ENCODE results near the gene CLRN2. TPM values are rescaled to one million over a fixed set of nuclear protein-coding genes. Genes with fewer than 3 reads are reported as not detected.

CLRN2 gene
- total RNA-seq, 3 donors from 2014 or later (not counting 1 experiment from before 2014, with no cell fraction given): not detected

DNA sequence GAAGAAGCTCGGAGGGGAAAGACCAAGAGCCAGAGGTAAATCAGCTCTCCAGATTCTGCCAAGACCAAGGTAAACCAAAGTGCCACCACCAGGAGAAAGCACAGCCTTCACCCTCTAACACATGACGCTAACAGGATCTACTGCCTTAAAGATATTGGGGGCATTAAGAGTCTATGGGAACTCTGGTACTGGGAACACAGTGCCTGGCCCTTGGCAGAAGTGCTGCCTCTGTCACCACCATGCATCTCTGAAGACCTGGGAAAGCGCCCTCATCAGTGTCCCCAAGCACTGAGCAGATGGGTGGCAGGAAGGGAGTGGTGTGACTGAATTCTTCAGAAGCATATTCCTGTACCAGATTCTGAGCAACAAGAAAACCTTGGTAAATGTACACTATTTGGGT, 4.4 kb upstream of the CLRN2 start:
- Mint-ChIP-seq H3K27me3 (ENCODE audit: low read depth in 2 of 2) (peaks cover 0 to 13% of the 10 kb centered on the region in 2 donors), H3K27ac (no peak overlapping the region), H3K9me3 (no peaks in the 10 kb centered on the region), H3K4me1 (peaks cover 30 to 31% of the 10 kb centered on the region in 2 donors), H3K4me3 (peak overlapping the region; percentile 97), H3K36me3 (no peaks in the 10 kb centered on the region)
- 90% methylated on average over 2 of the region's 3 CpGs for WGBS (ENCODE audit: insufficient coverage)
- DNase-seq (no peak), ATAC-seq (no peak)
- peaks cover 3% of the 10 kb centered on the region for H3K36me3 ChIP-seq (ENCODE audit: control insufficient read depth, insufficient read depth, low read length)
- H3K4me3 ChIP-seq (ENCODE audit: low read length): no peak overlapping the region
- intact Hi-C loops (cut with micrococcal nuclease): no loop called here
- no peak for TF ChIP-seq CTCF (IDR thresholded peaks at IDR 0.05)
- no peak overlapping the region for H3K27ac ChIP-seq (ENCODE audit: low read length)
- no peaks in the 10 kb centered on the region for H3K9me3 ChIP-seq (ENCODE audit: control insufficient read depth, insufficient read depth, low read length)
- no peaks in the 10 kb centered on the region for H3K27me3 ChIP-seq (ENCODE audit: control insufficient read depth, insufficient read depth, low read length)
- H3K4me1 ChIP-seq (ENCODE audit: control insufficient read depth, insufficient read depth, low read length): peaks cover 12% of the 10 kb centered on the region

DNA sequence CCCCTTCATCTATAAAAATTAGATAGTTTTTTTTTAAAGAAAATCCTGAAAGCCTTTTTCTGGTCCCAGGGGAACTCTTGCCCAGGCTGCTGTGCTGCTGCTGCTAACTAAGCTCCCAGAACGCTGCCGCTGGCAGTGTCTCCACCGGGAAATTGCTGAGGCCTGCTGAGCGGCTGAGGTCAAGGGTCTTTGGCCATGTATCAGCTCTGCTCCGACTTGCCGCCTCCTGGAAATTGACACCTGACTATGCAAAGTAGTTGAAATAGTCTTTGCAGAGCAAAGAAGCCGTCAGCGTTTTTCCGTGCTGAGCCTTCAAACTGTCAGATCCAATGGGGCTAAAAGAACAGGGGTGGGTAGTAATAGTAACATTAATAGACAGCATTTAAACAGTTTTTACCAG, 3.9 kb upstream of the CLRN2 start:
- Mint-ChIP-seq H3K27ac (peak overlapping the region; percentile 38 to 39), H3K4me3 (peak overlapping the region; percentile 97), H3K4me1 (peaks cover 30 to 31% of the 10 kb centered on the region in 2 donors), H3K27me3 (ENCODE audit: low read depth in 2 of 2) (peaks cover 0 to 14% of the 10 kb centered on the region in 2 donors), H3K9me3 (no peaks in the 10 kb centered on the region), H3K36me3 (no peaks in the 10 kb centered on the region)
- Histone ChIP-seq H3K27ac (ENCODE audit: low read length) (no peak overlapping the region), H3K36me3 (ENCODE audit: control insufficient read depth, insufficient read depth, low read length) (peaks cover 3% of the 10 kb centered on the region), H3K4me1 (ENCODE audit: control insufficient read depth, insufficient read depth, low read length) (peaks cover 12% of the 10 kb centered on the region), H3K4me3 (ENCODE audit: low read length) (peak overlapping the region; percentile 62), H3K9me3 (ENCODE audit: control insufficient read depth, insufficient read depth, low read length) (no peaks in the 10 kb centered on the region), H3K27me3 (ENCODE audit: control insufficient read depth, insufficient read depth, low read length) (no peaks in the 10 kb centered on the region)
- ATAC-seq (no peak), DNase-seq (no peak)
- no peak for TF ChIP-seq CTCF (IDR thresholded peaks at IDR 0.05)
- intact Hi-C loops (cut with micrococcal nuclease): no loop called here
- 58% methylated on average over 9 of the region's 9 CpGs for WGBS (ENCODE audit: insufficient coverage)

GRCh38 chr4:17511509-17511949, 3.4 kb upstream of the CLRN2 start:
- Mint-ChIP-seq H3K27ac (peak overlapping the region; percentile 38 to 39), H3K27me3 (ENCODE audit: low read depth in 2 of 2) (peaks cover 0 to 15% of the 10 kb centered on the region in 2 donors), H3K9me3 (no peaks in the 10 kb centered on the region), H3K4me1 (peaks cover 30 to 31% of the 10 kb centered on the region in 2 donors), H3K4me3 (peak overlapping the region; percentile 97), H3K36me3 (no peaks in the 10 kb centered on the region)
- peak overlapping the region; percentile 62 for H3K4me3 ChIP-seq (ENCODE audit: low read length)
- H3K9me3 ChIP-seq (ENCODE audit: control insufficient read depth, insufficient read depth, low read length): no peaks in the 10 kb centered on the region
- peaks cover 12% of the 10 kb centered on the region for H3K4me1 ChIP-seq (ENCODE audit: control insufficient read depth, insufficient read depth, low read length)
- H3K27ac ChIP-seq (ENCODE audit: low read length): no peak overlapping the region
- TF ChIP-seq CTCF (IDR thresholded peaks at IDR 0.05): no peak
- 1% methylated on average over 32 of the region's 32 CpGs for WGBS (ENCODE audit: insufficient coverage)
- H3K36me3 ChIP-seq (ENCODE audit: control insufficient read depth, insufficient read depth, low read length): peaks cover 2% of the 10 kb centered on the region
- DNase-seq (peak in 1 of 2 donors; percentile 58), ATAC-seq (peak; percentile 40 to 64 (median 49))
- H3K27me3 ChIP-seq (ENCODE audit: control insufficient read depth, insufficient read depth, low read length): no peaks in the 10 kb centered on the region
- intact Hi-C loops (cut with micrococcal nuclease): no loop called here
